ENCODE data around the gene KCNK1. TPM values are rescaled to one million over a fixed set of nuclear protein-coding genes. Genes with fewer than 3 reads are reported as not detected.

The KCNK1 gene
- polyA plus RNA-seq, 2 of the 4 experiments (the other 2 are of a cell fraction): 8.4 to 11.8 TPM

DNA sequence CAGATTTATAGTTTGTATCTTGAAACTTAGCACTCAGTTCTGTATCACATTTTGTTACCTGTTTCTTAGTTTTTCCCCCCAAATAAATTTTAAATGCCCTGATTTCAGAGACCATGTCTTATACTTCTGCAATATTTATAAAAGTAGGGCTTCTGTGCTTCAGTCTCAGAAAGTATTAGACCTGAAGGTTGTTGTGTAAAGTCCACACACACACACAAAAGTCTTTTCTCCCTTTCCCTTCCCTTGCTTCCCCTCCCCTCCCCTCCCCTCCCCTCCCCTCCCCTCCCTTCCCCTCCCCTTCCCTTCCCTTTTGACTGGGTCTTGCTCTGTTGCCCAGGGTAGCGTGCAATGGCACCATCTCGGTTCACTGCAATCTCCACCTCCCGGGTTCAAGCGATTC lies 41.0 kb upstream of the KCNK1 start (continued):
- TF ChIP-seq E2F6 (IDR thresholded peaks at IDR 0.05; ENCODE audit: borderline replicate concordance, low read depth): no peak
- no peak for TF ChIP-seq HDAC2 (IDR thresholded peaks at IDR 0.05)

DNA sequence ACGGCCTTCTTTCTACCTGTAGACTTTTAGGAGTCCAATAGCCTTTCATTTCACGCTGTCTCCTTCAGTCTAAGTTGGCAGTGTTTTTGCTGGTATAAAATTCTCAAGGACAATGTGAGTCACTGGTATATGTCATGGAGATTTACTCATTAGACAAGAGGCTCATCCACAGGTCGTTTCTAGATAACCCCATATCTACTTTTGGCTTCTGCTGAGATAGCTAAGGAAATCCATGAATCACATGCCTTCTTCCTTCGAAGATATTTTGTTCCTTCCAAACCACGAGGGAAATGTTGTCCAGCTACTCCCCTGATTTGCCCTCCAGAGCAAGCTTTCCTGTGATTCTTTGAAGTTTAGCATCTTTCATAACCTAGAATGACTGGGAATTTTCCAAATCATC lies 38.5 kb upstream of the KCNK1 start:
- POLR2A ChIA-PET: no interaction called here
- ATAC-seq: no peak
- H3K4me2 ChIP-seq: no peak overlapping the region
- peaks cover 3% of the 10 kb centered on the region; the same call in 1 of the 3 replicates for H3K9me3 ChIP-seq
- WGBS (ENCODE audit: missing lambda C conversion rate): 30% methylated on average over 5 of the region's 5 CpGs
- no peak overlapping the region for H3K4me3 ChIP-seq
- no peak overlapping the region for H3K27ac ChIP-seq
- CTCF ChIA-PET: no interaction called here
- TF ChIP-seq HOXB5 (CRISPR knock-in tag; IDR thresholded peaks at IDR 0.05) (no peak), E2F6 (IDR thresholded peaks at IDR 0.05; ENCODE audit: borderline replicate concordance, low read depth) (no peak), RFX5 (IDR thresholded peaks at IDR 0.05) (no peak), RARB (CRISPR knock-in tag; IDR thresholded peaks at IDR 0.05) (no peak), EHMT2 (IDR thresholded peaks at IDR 0.05; ENCODE audit: low read depth) (no peak), MAZ (IDR thresholded peaks at IDR 0.05; ENCODE audit: borderline replicate concordance, low read depth, low read length) (no peak), HES2 (IDR thresholded peaks at IDR 0.05) (no peak), POLR2AphosphoS2 (conservative IDR thresholded peaks at IDR 0.05; ENCODE audit: low read length) (no peak), GATA3 (IDR thresholded peaks at IDR 0.05; ENCODE audit: borderline replicate concordance) (no peak), HOXA7 (CRISPR knock-in tag; IDR thresholded peaks at IDR 0.05) (no peak), CHD2 (IDR thresholded peaks at IDR 0.05; ENCODE audit: low read length, partially characterized antibody) (no peak)
- TF ChIP-seq, protein P1, sequence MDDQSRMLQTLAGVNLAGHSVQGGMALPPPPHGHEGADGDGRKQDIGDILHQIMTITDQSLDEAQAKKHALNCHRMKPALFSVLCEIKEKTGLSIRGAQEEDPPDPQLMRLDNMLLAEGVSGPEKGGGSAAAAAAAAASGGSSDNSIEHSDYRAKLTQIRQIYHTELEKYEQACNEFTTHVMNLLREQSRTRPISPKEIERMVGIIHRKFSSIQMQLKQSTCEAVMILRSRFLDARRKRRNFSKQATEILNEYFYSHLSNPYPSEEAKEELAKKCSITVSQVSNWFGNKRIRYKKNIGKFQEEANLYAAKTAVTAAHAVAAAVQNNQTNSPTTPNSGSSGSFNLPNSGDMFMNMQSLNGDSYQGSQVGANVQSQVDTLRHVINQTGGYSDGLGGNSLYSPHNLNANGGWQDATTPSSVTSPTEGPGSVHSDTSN (IDR thresholded peaks at IDR 0.05): no peak
- H3K4me1 ChIP-seq: no peaks in the 10 kb centered on the region
- FAIRE-seq: no peak
- no peak for DNase-seq (ENCODE audit: low read depth in 1 of 2, low spot score in 1 of 2)

DNA sequence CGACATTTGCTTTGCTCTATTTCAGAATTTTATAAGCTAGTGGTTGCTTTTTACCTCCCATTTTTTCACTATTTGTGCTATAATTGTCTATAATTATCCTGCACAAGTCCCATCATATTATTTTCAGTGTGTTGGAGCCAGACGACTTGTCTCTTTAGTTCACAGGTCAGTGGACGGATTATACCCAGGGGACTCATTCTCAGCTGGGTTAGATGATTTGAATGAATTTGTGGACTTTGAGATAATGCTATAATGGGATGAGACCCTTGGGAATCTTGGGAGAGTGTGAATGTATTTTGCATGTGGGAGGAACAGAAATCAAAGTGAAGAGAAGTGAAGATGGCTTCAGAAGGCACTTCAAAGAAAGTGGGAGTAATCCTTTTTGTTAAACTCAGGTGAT lies 31.5 kb upstream of the KCNK1 start:
- H3K4me3 ChIP-seq: no peak overlapping the region
- ChIA-PET POLR2A (no interaction called here), CTCF (no interaction called here)
- no peak overlapping the region for H3K4me2 ChIP-seq
- TF ChIP-seq SREBF2 (IDR thresholded peaks at IDR 0.05) (no peak), RAD21 (conservative IDR thresholded peaks at IDR 0.05 in 1 of 2, IDR thresholded peaks at IDR 0.05 in 1 of 2) (no peak), HOXB5 (CRISPR knock-in tag; IDR thresholded peaks at IDR 0.05) (no peak), FOSB (CRISPR knock-in tag; IDR thresholded peaks at IDR 0.05) (no peak), CBX2 (IDR thresholded peaks at IDR 0.05; ENCODE audit: borderline replicate concordance, low read depth) (no peak), BCL3 (IDR thresholded peaks at IDR 0.05) (no peak), RNF2 (IDR thresholded peaks at IDR 0.05; ENCODE audit: borderline replicate concordance, low read depth) (no peak), PHF8 (IDR thresholded peaks at IDR 0.05; ENCODE audit: borderline replicate concordance, low read depth) (no peak), HDAC2 (IDR thresholded peaks at IDR 0.05) (no peak), TP53 (CRISPR knock-in tag; IDR thresholded peaks at IDR 0.05) (no peak), EP300 (IDR thresholded peaks at IDR 0.05) (no peak), EHMT2 (IDR thresholded peaks at IDR 0.05; ENCODE audit: low read depth) (no peak), FOSL2 (IDR thresholded peaks at IDR 0.05) (no peak), FOSL2 (CRISPR knock-in tag; IDR thresholded peaks at IDR 0.05) (no peak), RCOR1 (IDR thresholded peaks at IDR 0.05; ENCODE audit: low read depth, low read length) (no peak), CBX8 (IDR thresholded peaks at IDR 0.05) (no peak)
- WGBS (ENCODE audit: missing lambda C conversion rate): 50% methylated on average over 3 of the region's 3 CpGs
- DNase-seq (ENCODE audit: low read depth in 1 of 2, low spot score in 1 of 2): no peak
- H3K27ac ChIP-seq: no peak overlapping the region
- no peak for ATAC-seq
- FAIRE-seq: no peak
- H3K9me3 ChIP-seq: peaks cover 3% of the 10 kb centered on the region; the same call in 1 of the 3 replicates
- H3K4me1 ChIP-seq: no peaks in the 10 kb centered on the region
